H1 (cell line): ENCODE results near the gene RNF212B.
"Not testable (repeated sequence)": the region's sequence is repeated elsewhere in the genome, so short reads cannot be mapped to it uniquely, and the experiment has no call there.

Experiments
- GTF2F1 ChIP-seq: IDR thresholded peaks from 2 replicates; pipeline ENCODE4 v1.6.1; 2012; ENCODE audit warnings: low read depth, low read length, improper control_type of control experiment, borderline replicate concordance
- TAF1 ChIP-seq: IDR thresholded peaks from 2 replicates; pipeline ENCODE4 v1.6.1; 2011; ENCODE audit warnings: mild to moderate bottlenecking, low read depth, low read length

- not testable (repeated sequence) for TF ChIP-seq GTF2F1, TAF1
Measured at GRCh38 chr14:23277928-23278327, 40.2 kb downstream of the RNF212B start.
